Measurements from ENCODE around the gene DLGAP1.

DLGAP1 gene

DNA sequence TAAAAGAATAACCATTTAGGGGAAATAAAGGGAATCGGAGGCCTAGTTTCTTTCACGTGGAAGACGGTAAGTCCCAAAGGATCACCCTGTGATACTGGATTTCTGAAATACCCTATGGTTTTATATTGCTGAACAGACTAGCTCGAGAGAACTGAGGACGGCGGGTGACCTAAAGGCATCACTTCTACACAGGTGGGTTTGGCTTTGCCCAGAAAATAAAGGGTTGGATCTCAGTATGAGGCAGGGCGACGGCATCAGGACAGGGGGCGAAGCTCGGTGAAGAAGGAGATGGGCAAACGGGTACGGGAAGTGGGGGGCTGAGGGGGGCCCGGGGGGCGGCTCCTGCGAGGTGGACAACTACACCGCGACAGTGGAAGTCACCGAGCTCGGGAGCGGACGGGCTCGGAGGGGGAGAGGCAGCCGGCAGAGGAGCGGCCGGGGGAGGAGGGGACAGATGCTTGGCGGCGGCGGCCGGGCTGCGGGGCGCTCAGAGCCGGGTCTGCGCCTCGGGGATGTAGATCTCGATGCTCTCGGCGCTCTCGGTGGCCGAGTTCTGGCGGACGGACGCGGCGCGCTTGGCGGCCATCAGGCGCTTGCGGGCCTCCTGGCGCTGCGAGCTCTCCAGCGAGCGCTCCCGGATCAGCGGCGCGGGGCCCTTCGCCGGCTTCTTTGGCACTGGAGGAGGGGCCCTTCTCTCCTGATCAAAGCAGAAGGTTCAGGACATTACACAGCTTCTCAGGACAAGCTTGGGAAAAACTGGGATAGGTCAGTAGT lies 956.2 kb downstream of the DLGAP1 start:
- TF ChIP-seq, protein P1, sequence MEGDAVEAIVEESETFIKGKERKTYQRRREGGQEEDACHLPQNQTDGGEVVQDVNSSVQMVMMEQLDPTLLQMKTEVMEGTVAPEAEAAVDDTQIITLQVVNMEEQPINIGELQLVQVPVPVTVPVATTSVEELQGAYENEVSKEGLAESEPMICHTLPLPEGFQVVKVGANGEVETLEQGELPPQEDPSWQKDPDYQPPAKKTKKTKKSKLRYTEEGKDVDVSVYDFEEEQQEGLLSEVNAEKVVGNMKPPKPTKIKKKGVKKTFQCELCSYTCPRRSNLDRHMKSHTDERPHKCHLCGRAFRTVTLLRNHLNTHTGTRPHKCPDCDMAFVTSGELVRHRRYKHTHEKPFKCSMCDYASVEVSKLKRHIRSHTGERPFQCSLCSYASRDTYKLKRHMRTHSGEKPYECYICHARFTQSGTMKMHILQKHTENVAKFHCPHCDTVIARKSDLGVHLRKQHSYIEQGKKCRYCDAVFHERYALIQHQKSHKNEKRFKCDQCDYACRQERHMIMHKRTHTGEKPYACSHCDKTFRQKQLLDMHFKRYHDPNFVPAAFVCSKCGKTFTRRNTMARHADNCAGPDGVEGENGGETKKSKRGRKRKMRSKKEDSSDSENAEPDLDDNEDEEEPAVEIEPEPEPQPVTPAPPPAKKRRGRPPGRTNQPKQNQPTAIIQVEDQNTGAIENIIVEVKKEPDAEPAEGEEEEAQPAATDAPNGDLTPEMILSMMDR (IDR thresholded peaks at IDR 0.05; ENCODE audit: extremely low read depth, missing control alignments), result no peak
- DNase-seq (ENCODE audit: low spot score), result peak; percentile 42

DNA sequence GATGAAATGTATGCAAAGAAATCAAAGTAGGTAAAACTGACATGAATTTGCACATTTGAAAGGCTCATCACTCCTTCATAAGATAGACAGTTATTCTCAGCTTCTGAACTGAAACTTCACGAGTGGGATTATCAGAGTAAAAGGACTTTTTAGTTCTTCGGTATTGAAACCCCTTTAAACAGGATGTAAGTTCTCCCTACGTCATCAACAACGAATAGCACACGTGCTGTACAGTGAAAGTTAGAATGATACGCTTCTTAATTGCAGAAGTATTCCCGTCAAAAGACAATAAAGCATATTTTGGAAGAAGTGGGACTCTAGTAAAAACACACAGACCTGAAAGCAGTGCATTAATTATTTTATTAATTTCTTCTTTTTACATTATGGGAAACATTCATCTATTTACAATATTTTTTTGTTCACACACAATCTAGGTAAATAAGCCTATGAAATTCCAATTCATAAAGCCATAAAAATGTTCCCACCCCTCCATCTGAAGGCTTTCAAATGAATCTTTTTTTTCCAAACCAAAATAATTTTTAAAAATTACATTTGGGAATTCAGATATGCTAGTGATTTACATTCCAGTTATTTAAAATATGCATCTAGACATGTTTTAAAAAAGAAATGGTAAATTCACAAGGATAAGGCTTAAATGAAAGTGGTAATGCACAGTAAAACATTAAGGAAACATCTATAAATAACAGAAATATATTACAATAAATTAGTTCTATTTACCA lies 959.2 kb downstream of the DLGAP1 start:
- TF ChIP-seq, protein P1 (IDR thresholded peaks at IDR 0.05; ENCODE audit: extremely low read depth, missing control alignments), result no peak
- no peak for DNase-seq (ENCODE audit: low spot score)

DNA sequence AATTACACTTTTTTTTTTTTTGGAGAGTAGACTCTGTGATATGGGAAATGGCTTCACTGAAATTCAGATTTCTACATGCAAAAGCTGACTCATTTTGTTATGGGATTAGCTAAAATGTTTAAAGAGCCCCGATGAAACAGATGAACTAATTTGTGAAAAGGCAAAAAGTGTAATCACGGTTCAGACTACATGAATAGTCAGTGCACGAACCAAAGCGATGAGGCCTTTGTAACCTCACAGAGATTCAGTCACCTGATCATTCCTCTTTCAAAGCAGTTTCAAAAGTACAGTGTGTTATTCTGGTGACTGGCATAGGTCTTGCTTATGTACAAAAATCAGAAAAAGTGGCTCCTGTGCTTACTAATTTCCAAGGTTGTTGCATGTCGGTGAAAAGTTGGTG lies 960.5 kb downstream of the DLGAP1 start:
- TF ChIP-seq, protein P1 (IDR thresholded peaks at IDR 0.05; ENCODE audit: extremely low read depth, missing control alignments), result no peak
- DNase-seq (ENCODE audit: low spot score), result no peak

DNA sequence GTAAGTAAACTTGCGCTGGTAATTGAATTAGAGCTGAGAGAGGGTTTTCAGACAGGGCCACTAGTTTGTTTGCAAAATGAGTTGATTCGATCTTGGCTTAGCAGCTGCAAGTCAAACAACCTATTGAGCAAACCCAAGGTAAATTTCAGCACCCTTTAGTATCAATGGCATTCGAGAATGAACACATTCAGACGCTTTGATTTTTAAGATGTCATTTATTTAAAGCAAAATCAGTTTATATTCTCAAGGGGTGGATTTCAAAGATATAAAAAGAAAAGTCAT lies 960.9 kb downstream of the DLGAP1 start:
- DNase-seq (ENCODE audit: low spot score), result no peak
- TF ChIP-seq, protein P1 (IDR thresholded peaks at IDR 0.05; ENCODE audit: extremely low read depth, missing control alignments), result no peak

DNA sequence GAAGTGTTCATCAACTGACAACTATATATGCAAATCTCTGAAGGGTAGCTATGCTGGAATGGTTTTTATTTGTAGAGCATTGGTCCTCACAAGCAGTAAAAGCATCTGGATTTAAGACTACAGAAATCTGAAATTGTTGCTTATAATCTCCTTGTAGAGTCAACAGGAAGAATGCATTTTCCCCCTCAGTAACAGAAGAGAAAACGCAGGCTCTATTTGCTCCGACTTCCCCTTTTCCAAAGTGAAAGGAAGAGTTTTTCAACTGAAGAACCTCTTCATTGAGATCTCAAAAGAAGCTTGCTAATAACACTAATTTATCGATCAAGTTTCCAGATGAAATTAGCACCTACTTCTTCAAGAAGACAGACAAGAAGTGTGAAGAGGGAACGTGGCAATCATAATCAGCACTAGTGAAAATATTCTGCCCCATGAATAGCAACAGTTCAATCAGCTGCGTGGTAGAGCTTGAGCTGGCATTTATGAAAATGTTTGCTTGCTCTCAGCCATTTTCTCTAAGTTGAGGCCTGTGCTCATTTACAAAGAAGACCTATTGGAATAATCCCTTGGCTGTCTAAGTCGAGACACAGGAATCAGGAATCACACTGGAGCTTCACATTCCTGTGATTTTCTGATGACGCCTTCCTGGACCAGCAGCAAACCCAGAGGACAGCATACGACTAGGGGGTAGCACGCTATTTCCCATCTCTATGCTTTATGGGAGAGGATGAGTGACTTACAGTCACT lies 961.4 kb downstream of the DLGAP1 start:
- TF ChIP-seq, protein P1 (IDR thresholded peaks at IDR 0.05; ENCODE audit: extremely low read depth, missing control alignments), result no peak
- DNase-seq (ENCODE audit: low spot score), result no peak

DNA sequence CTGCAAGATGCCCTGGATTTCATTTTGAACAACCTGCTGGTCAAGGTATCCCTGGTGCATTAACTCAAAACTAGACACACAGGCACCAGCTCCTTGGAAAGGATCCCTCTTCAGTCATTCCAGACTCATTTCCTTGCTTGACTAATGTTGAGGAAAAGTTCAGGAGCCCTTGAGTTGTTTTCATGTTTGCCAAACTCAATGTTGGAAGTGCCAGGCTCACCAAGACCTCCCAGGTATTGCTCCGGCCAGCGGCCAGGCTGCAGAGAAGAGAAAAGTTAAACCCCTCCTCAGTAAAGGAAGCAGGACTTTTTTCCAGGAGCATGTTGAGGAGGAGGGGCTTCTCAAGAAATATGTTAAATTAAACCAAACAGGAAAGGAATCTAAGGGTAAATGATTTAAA lies 962.4 kb downstream of the DLGAP1 start:
- TF ChIP-seq, protein P1 (IDR thresholded peaks at IDR 0.05; ENCODE audit: extremely low read depth, missing control alignments), result no peak
- DNase-seq (ENCODE audit: low spot score), result no peak

Measured in GM20000 (cell line).